RWPE2 (cell line): ENCODE measurements around the gene NTN5.
A peak's percentile ranks its signal among the peaks of the same experiment; 100 is the strongest.

ENCODE experiments used
- ATAC-seq: fragments of 200-7000 bp; cut with Tn5 transposase; 3 replicates; pipeline ENCODE4 v1.9.1; 2021; ENCODE audit warnings: low read depth
- DNase-seq: peaks from one replicate; pipeline ENCODE4 v3.0.0-alpha.2; 2020; ENCODE audit warnings: low spot score
- H3K27ac ChIP-seq: fragments of 450-650 bp; 2 replicates; pipeline ENCODE4 v1.5.1; 2017; ENCODE audit warnings: mild to moderate bottlenecking; ENCODE audit not compliant: poor library complexity, severe bottlenecking
- H3K27me3 ChIP-seq: fragments of 250-450 bp; sonication (Bioruptor Pico); 2 replicates; pipeline ENCODE4 v1.5.1; 2021; ENCODE audit warnings: mild to moderate bottlenecking, moderate library complexity; ENCODE audit not compliant: insufficient read depth, poor library complexity, severe bottlenecking
- H3K36me3 ChIP-seq: fragments of 250-450 bp; sonication (Bioruptor Pico); 2 replicates; pipeline ENCODE4 v1.5.1; 2020; ENCODE audit warnings: low read depth, mild to moderate bottlenecking, moderate library complexity
- H3K4me1 ChIP-seq: fragments of 250-450 bp; sonication (Bioruptor Pico); 2 replicates; pipeline ENCODE4 v1.5.1; 2021; ENCODE audit warnings: mild to moderate bottlenecking, moderate library complexity; ENCODE audit not compliant: insufficient read depth, poor library complexity, severe bottlenecking
- H3K4me3 ChIP-seq: fragments of 250-450 bp; sonication (Bioruptor Pico); 2 replicates; pipeline ENCODE4 v1.5.1; 2021; ENCODE audit warnings: mild to moderate bottlenecking, moderate library complexity; ENCODE audit not compliant: severe bottlenecking
- H3K9me3 ChIP-seq: fragments of 250-450 bp; sonication (Bioruptor Pico); 2 replicates; pipeline ENCODE4 v1.5.1; 2021; ENCODE audit warnings: mild to moderate bottlenecking, moderate library complexity; ENCODE audit not compliant: severe bottlenecking
- CTCF ChIP-seq: fragments of 450-650 bp; IDR thresholded peaks from one replicate; pipeline ENCODE4 v1.5.1; 2017; ENCODE audit warnings: mild to moderate bottlenecking, moderate library complexity; ENCODE audit not compliant: poor library complexity, severe bottlenecking

NTN5 gene

GRCh38 chr19:48636859-48637448 is 35.9 kb downstream of the NTN5 start, which contains the start of gene DBP:
DBP (minus strand) TSS chr19:48637379; CDS start chr19:48636994, 385 bp downstream.
- Histone ChIP-seq H3K9me3 (no peaks in the 10 kb centered on the region), H3K4me3 (peak within 1 kb of the TSS; percentile 48), H3K36me3 (peaks cover 6% of the 10 kb centered on the region; the same call in 1 of the 2 replicates), H3K27ac (peak within 1 kb of the TSS; percentile 90), H3K27me3 (no peaks in the 10 kb centered on the region), H3K4me1 (peaks cover 29% of the 10 kb centered on the region)
- peak; percentile 16 for TF ChIP-seq CTCF
- no peak; the same call in 2 of the 3 replicates for ATAC-seq
- DNase-seq: no peak

GRCh38 chr19:48635966-48636858 is 36.6 kb downstream of the NTN5 start:
- ATAC-seq (no peak), DNase-seq (no peak)
- H3K4me1 ChIP-seq: peaks cover 29% of the 10 kb centered on the region
- H3K27ac ChIP-seq: peak overlapping the region; percentile 90
- peak overlapping the region; percentile 48 for H3K4me3 ChIP-seq
- TF ChIP-seq CTCF: no peak
- no peaks in the 10 kb centered on the region for H3K9me3 ChIP-seq
- no peaks in the 10 kb centered on the region for H3K27me3 ChIP-seq
- H3K36me3 ChIP-seq: peaks cover 10% of the 10 kb centered on the region

GRCh38 chr19:48635263-48635965 is 37.4 kb downstream of the NTN5 start:
- no peak for ATAC-seq
- no peak for DNase-seq
- TF ChIP-seq CTCF: no peak

GRCh38 chr19:48634424-48635262 is 38.2 kb downstream of the NTN5 start:
- peaks cover 29% of the 10 kb centered on the region for H3K4me1 ChIP-seq
- TF ChIP-seq CTCF: no peak
- peak overlapping the region; percentile 48 for H3K4me3 ChIP-seq
- peaks cover 17% of the 10 kb centered on the region for H3K36me3 ChIP-seq
- peak overlapping the region; percentile 90 for H3K27ac ChIP-seq
- H3K9me3 ChIP-seq: no peaks in the 10 kb centered on the region
- H3K27me3 ChIP-seq: no peaks in the 10 kb centered on the region
- DNase-seq (peak; percentile 96), ATAC-seq (peak; percentile 40)

More at GRCh38 chr19:48635263-48635965, 37.4 kb downstream of the NTN5 start:
- Histone ChIP-seq H3K27me3 (no peaks in the 10 kb centered on the region), H3K4me1 (peaks cover 29% of the 10 kb centered on the region), H3K4me3 (peak overlapping the region; percentile 48), H3K36me3 (peaks cover 14% of the 10 kb centered on the region), H3K9me3 (no peaks in the 10 kb centered on the region), H3K27ac (peak overlapping the region; percentile 90)
